Caco-2 (cell line): ENCODE measurements around the gene DERA. TPM values are rescaled to one million over a fixed set of nuclear protein-coding genes. Genes with fewer than 3 reads are reported as not detected.
"Not testable (repeated sequence)": the region's sequence is repeated elsewhere in the genome, so short reads cannot be mapped to it uniquely, and the experiment has no call there.

Experiments
- BruUV-seq: library from RNA; stranded (reverse); fragments of 400-500 nt; replicated peaks from 2 replicates; lab custom pipeline; 2021; lab: Mats Ljungman, UMichigan
- CTCF ChIA-PET: fragments of 300-600 bp; sonication (Branson Sonifier 250); formaldehyde crosslinking; loops from one replicate; lab custom pipeline; 2022; ENCODE audit warnings: antibody characterized with exemption; lab: Charles Lee
- POLR2A ChIA-PET: fragments of 300-600 bp; sonication (Branson Sonifier 250); formaldehyde crosslinking; loops from one replicate; lab custom pipeline; 2022; ENCODE audit warnings: antibody characterized with exemption; lab: Charles Lee
- DNase-seq, 2 experiments: peaks; one replicate each; pipeline versions ENCODE4 v3.0.0 to v3.0.0-alpha.2; 2020 to 2022
- H3K27me3 ChIP-seq: replicated peaks from 2 replicates; pipeline ENCODE4 v1.6.0; 2011; ENCODE audit warnings: low read length; ENCODE audit not compliant: control insufficient read depth, insufficient read depth
- H3K36me3 ChIP-seq: 2 replicates; pipeline ENCODE4 v1.5.1; 2011; ENCODE audit warnings: low read length; ENCODE audit not compliant: control insufficient read depth, insufficient read depth
- H3K4me1 ChIP-seq: fragments of 250-450 bp; sonication (Bioruptor Pico); 2 replicates; pipeline ENCODE4 v1.5.1; 2020; ENCODE audit warnings: mild to moderate bottlenecking
- H3K4me3 ChIP-seq: 2 replicates; pipeline ENCODE4 v1.5.1; 2011; ENCODE audit warnings: low read depth, mild to moderate bottlenecking, control low read depth, low read length
- H3K9me3 ChIP-seq: fragments of 250-450 bp; sonication (Bioruptor Pico); 2 replicates; pipeline ENCODE4 v1.5.1; 2020; ENCODE audit warnings: mild to moderate bottlenecking, moderate library complexity
- H3K27ac Mint-ChIP-seq: one replicate; pipeline ENCODE4 v1.8.0; 2022; ENCODE audit warnings: mixed read lengths; ENCODE audit not compliant: unreplicated experiment
- H3K27me3 Mint-ChIP-seq: one replicate; pipeline ENCODE4 v1.8.0; 2022; ENCODE audit warnings: mixed read lengths; ENCODE audit not compliant: insufficient read depth, unreplicated experiment
- H3K36me3 Mint-ChIP-seq: one replicate; pipeline ENCODE4 v1.8.0; 2022; ENCODE audit warnings: mild to moderate bottlenecking, mixed read lengths; ENCODE audit not compliant: insufficient read depth, unreplicated experiment
- H3K4me1 Mint-ChIP-seq: one replicate; pipeline ENCODE4 v1.8.0; 2022; ENCODE audit warnings: low read depth, mixed read lengths; ENCODE audit not compliant: unreplicated experiment
- H3K4me3 Mint-ChIP-seq: one replicate; pipeline ENCODE4 v1.8.0; 2022; ENCODE audit warnings: mild to moderate bottlenecking, moderate library complexity, mixed read lengths; ENCODE audit not compliant: unreplicated experiment
- H3K9me3 Mint-ChIP-seq: one replicate; pipeline ENCODE4 v1.8.0; 2022; ENCODE audit warnings: mixed read lengths; ENCODE audit not compliant: unreplicated experiment
- intact Hi-C: fragments of 100-400 bp; cut with micrococcal nuclease; formaldehyde crosslinking; loops from one replicate; pipeline ENCODE4 v1.10.0; 2022; ENCODE audit not compliant: unreplicated experiment
- total RNA-seq: library from RNA; stranded (reverse); gene quantifications from 2 replicates; pipeline ENCODE4 v1.2.3, GENCODE V29; 2022
- TF ChIP-seq, protein P1 (sequence below), 2 experiments: fragments of 200-600 bp in 1 of 2; IDR thresholded peaks; 1 replicate in 1 of 2; 2 replicates in 1 of 2; pipeline versions ENCODE4 v1.5.1 to v1.8.0; 2011 to 2022; ENCODE audit warnings: antibody characterized with exemption in 1 of 2, control low read depth in 1 of 2, inconsistent platforms in 1 of 2, low read depth in 1 of 2, low read length in 1 of 2, mild to moderate bottlenecking in 1 of 2, moderate library complexity in 1 of 2; ENCODE audit not compliant: insufficient read depth in 1 of 2, severe bottlenecking in 1 of 2, unreplicated experiment in 1 of 2

The DERA gene
- total RNA-seq, 1 experiment from 2014 or later = 86.4 TPM

- Histone ChIP-seq H3K9me3 (no peaks in the 10 kb centered on the region; the same call in 1 of the 2 replicates), H3K27me3 (no peaks in the 10 kb centered on the region), H3K36me3 (0 out of 2 replicates have a peak, but pooled peaks cover 1% of the 10 kb centered on the region), H3K4me1 (no peaks in the 10 kb centered on the region), H3K4me3 (no peak overlapping the region)
- BruUV-seq = no TSS peak
- Mint-ChIP-seq H3K4me3 (no peak overlapping the region), H3K27me3 (no peaks in the 10 kb centered on the region), H3K4me1 (no peaks in the 10 kb centered on the region), H3K36me3 (peaks cover 19% of the 10 kb centered on the region), H3K9me3 (peaks cover 33% of the 10 kb centered on the region), H3K27ac (no peak overlapping the region)
- POLR2A ChIA-PET = no interaction called here
- TF ChIP-seq, protein P1, sequence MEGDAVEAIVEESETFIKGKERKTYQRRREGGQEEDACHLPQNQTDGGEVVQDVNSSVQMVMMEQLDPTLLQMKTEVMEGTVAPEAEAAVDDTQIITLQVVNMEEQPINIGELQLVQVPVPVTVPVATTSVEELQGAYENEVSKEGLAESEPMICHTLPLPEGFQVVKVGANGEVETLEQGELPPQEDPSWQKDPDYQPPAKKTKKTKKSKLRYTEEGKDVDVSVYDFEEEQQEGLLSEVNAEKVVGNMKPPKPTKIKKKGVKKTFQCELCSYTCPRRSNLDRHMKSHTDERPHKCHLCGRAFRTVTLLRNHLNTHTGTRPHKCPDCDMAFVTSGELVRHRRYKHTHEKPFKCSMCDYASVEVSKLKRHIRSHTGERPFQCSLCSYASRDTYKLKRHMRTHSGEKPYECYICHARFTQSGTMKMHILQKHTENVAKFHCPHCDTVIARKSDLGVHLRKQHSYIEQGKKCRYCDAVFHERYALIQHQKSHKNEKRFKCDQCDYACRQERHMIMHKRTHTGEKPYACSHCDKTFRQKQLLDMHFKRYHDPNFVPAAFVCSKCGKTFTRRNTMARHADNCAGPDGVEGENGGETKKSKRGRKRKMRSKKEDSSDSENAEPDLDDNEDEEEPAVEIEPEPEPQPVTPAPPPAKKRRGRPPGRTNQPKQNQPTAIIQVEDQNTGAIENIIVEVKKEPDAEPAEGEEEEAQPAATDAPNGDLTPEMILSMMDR (IDR thresholded peaks at IDR 0.05; ENCODE audit: insufficient read depth in 1 of 2, low read depth in 1 of 2, low read length in 1 of 2, severe bottlenecking in 1 of 2, unreplicated experiment in 1 of 2) = no peak
- CTCF ChIA-PET = interaction anchor here (0.5 to 0.7 kb wide), 2 partner anchors 43 to 153 kb away, joined by 3 to 4 read pairs; no protein-coding TSS in a partner anchor
- intact Hi-C loops = no loop called here
- DNase-seq = no peak
Measured at GRCh38 chr12:15942475-15942874, 31.3 kb downstream of the DERA start.

DNA sequence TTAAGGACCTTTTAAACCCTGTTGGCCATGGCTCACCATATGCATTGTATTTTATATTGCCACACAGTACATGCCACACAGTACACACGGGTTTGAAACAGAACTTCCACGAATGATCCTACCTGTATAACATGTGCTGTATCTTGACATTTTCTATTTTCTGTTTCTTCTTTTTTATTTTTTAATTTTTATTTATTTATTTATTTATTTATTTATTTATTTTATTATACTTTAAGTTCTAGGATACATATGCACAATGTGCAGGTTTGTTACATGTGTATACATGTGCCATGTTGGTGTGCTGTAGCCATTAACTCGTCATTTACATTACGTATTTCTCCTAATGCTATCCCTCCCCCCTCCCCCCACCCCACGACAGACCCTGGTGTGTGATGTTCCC lies 32.4 kb downstream of the DERA start:
- H3K4me3 Mint-ChIP-seq, H3K4me3 ChIP-seq, H3K4me1 Mint-ChIP-seq, DNase-seq, POLR2A ChIA-PET, H3K9me3 ChIP-seq, H3K27me3 ChIP-seq, H3K36me3 ChIP-seq, intact Hi-C loops, H3K27ac Mint-ChIP-seq, BruUV-seq, H3K27me3 Mint-ChIP-seq, H3K4me1 ChIP-seq, CTCF ChIA-PET: not testable (repeated sequence)
- Mint-ChIP-seq H3K9me3 (peaks cover 35% of the 10 kb centered on the region), H3K36me3 (peaks cover 19% of the 10 kb centered on the region)

GRCh38 chr12:15948461-15948860 lies 37.3 kb downstream of the DERA start:
- H3K27me3 ChIP-seq, CTCF ChIA-PET, POLR2A ChIA-PET, H3K4me3 ChIP-seq, intact Hi-C loops, H3K36me3 ChIP-seq, H3K4me3 Mint-ChIP-seq, BruUV-seq, H3K4me1 ChIP-seq, H3K36me3 Mint-ChIP-seq, H3K4me1 Mint-ChIP-seq, H3K27ac Mint-ChIP-seq, H3K27me3 Mint-ChIP-seq, DNase-seq: not testable (repeated sequence)
- peaks cover 17% of the 10 kb centered on the region; the same call in 1 of the 2 replicates for H3K9me3 ChIP-seq
- peaks cover 27% of the 10 kb centered on the region for H3K9me3 Mint-ChIP-seq

DNA sequence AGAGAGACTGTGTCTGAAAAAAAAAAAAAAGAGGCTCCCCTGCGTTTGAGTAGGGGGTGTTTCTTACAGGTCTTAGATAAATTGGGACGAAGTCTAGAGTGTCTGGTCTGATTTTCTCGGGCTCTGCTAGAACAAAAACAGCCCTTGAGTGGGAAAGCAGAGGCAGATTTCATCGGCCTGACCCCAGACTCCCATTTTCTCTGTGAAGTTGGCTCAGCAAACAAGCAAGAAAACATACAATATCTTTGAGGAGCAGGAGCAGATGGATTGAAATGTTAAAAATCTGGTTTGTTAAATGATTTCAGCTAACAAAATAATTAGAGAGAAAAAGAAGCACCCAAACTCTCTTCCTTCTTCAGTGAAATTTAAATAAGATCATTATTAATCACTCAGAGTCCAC lies 44.1 kb downstream of the DERA start:
- no TSS peak for BruUV-seq
- Mint-ChIP-seq H3K27me3 (no peaks in the 10 kb centered on the region), H3K4me3 (no peak overlapping the region), H3K36me3 (peaks cover under 1% of the 10 kb centered on the region), H3K9me3 (peaks cover under 1% of the 10 kb centered on the region), H3K4me1 (peaks cover 24% of the 10 kb centered on the region), H3K27ac (peak overlapping the region; percentile 70)
- no peak overlapping the region for H3K4me3 ChIP-seq
- peaks cover 9% of the 10 kb centered on the region for H3K4me1 ChIP-seq
- intact Hi-C loops = no loop called here
- no peaks in the 10 kb centered on the region for H3K36me3 ChIP-seq
- TF ChIP-seq, protein P1 (IDR thresholded peaks at IDR 0.05; ENCODE audit: insufficient read depth in 1 of 2, low read depth in 1 of 2, low read length in 1 of 2, severe bottlenecking in 1 of 2, unreplicated experiment in 1 of 2) = no peak
- ChIA-PET POLR2A (no interaction called here), CTCF (no interaction called here)
- DNase-seq = no peak
- H3K9me3 ChIP-seq = no peaks in the 10 kb centered on the region
- no peaks in the 10 kb centered on the region for H3K27me3 ChIP-seq
